Measurements from ENCODE around the gene RHNO1. TPM values are rescaled to one million over a fixed set of nuclear protein-coding genes. Genes with fewer than 3 reads are reported as not detected.

Gene RHNO1
- polyA plus RNA-seq, 1 experiment: 42.0 TPM

DNA sequence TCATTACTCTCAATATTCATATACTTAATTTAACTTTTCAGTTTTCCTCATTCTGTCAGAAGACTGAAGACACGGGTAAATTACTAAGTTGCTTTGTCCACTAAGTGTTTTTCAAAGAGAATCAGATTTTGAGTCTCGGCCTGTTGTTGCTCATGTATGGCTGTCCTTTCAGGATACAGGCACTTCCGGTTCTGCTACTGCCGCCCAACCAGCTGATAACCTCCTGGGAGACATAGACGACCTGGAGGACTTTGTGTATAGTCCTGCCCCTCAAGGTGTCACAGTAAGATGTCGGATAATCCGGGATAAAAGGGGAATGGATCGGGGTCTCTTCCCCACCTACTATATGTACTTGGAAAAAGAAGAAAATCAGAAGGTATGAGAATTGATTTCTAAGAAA, 53.8 kb downstream of the RHNO1 start:
- H3K27ac ChIP-seq (ENCODE audit: low read depth, low read length): no peak overlapping the region
- TF ChIP-seq, protein P1, sequence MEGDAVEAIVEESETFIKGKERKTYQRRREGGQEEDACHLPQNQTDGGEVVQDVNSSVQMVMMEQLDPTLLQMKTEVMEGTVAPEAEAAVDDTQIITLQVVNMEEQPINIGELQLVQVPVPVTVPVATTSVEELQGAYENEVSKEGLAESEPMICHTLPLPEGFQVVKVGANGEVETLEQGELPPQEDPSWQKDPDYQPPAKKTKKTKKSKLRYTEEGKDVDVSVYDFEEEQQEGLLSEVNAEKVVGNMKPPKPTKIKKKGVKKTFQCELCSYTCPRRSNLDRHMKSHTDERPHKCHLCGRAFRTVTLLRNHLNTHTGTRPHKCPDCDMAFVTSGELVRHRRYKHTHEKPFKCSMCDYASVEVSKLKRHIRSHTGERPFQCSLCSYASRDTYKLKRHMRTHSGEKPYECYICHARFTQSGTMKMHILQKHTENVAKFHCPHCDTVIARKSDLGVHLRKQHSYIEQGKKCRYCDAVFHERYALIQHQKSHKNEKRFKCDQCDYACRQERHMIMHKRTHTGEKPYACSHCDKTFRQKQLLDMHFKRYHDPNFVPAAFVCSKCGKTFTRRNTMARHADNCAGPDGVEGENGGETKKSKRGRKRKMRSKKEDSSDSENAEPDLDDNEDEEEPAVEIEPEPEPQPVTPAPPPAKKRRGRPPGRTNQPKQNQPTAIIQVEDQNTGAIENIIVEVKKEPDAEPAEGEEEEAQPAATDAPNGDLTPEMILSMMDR (IDR thresholded peaks at IDR 0.05; ENCODE audit: low read depth, low read length): no peak
- no peak overlapping the region for H3K4me3 ChIP-seq (ENCODE audit: low read depth, low read length)
- ChIA-PET CTCF (no interaction called here), POLR2A (no interaction called here)
- no peak for DNase-seq (ENCODE audit: low read depth, low spot score)
- no peaks in the 10 kb centered on the region for H3K9me3 ChIP-seq (ENCODE audit: control insufficient read depth, insufficient read depth, low read length)
- H3K27me3 ChIP-seq (ENCODE audit: control insufficient read depth, insufficient read depth, low read length): no peaks in the 10 kb centered on the region

DNA sequence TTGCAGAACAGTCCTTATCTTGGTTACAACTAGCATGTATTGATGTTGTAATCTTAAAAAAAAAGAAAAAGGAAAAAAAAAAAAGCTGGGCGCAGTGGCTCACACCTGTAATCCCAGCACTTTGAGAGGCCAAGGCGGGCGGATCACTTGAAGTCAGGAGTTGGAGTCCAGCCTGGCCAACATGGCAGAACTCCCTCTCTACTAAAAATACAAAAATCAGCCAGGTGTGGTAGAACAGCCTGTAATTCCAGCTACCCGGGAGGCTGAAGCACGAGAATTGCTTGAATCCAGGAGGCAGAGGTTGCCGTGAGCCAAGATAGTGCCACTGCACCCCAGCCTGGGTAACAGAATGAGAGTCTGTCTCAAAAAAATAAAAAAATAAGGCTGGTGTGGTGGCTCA, 56.6 kb downstream of the RHNO1 start:
- H3K4me3 ChIP-seq (ENCODE audit: low read depth, low read length): no peak overlapping the region
- no peaks in the 10 kb centered on the region for H3K27me3 ChIP-seq (ENCODE audit: control insufficient read depth, insufficient read depth, low read length)
- TF ChIP-seq, protein P1 (IDR thresholded peaks at IDR 0.05; ENCODE audit: low read depth, low read length): no peak
- POLR2A ChIA-PET: no interaction called here
- no peak for DNase-seq (ENCODE audit: low read depth, low spot score)
- CTCF ChIA-PET: no interaction called here
- no peak overlapping the region for H3K27ac ChIP-seq (ENCODE audit: low read depth, low read length)
- H3K9me3 ChIP-seq (ENCODE audit: control insufficient read depth, insufficient read depth, low read length): no peaks in the 10 kb centered on the region

DNA sequence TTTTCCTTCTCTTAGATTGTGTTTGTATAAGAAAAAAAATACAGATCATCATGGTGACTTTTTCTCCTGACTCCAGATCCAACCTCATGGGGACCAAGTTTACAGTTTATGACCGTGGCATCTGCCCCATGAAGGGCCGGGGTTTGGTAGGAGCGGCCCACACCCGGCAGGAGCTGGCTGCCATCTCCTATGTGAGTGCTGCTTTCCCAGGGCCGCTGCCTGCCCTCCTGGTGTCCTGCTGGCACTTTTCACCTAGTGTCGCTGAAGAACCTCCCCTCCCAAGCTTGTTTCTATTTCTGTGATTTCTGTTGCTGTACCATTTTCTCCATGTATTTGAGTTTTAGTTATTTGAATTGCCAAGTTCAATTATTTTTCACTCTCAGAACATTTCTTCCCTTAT, 57.3 kb downstream of the RHNO1 start:
- POLR2A ChIA-PET: no interaction called here
- Histone ChIP-seq H3K27me3 (ENCODE audit: control insufficient read depth, insufficient read depth, low read length) (no peaks in the 10 kb centered on the region), H3K4me3 (ENCODE audit: low read depth, low read length) (no peak overlapping the region), H3K9me3 (ENCODE audit: control insufficient read depth, insufficient read depth, low read length) (no peaks in the 10 kb centered on the region), H3K27ac (ENCODE audit: low read depth, low read length) (no peak overlapping the region)
- CTCF ChIA-PET: no interaction called here
- TF ChIP-seq, protein P1 (IDR thresholded peaks at IDR 0.05; ENCODE audit: low read depth, low read length): no peak
- no peak for DNase-seq (ENCODE audit: low read depth, low spot score)

DNA sequence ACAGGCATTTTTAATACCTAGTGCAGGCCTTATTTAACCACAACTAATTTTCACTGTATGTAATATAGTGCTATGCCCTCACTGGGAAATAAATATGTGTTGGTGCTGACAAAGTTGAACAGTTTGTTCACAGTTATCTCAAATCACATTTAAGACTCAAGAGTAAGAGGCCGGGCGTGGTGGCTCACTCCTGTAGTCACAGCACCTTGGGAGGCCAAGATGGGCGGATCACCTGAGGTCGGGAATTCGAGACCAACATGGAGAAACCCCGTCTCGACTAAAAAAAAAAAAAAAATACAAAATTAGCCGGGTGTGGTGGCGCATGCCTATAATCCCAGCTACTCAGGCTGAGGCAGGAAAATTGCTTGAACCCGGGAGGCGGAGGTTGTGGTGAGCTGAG, 59.3 kb downstream of the RHNO1 start:
- CTCF ChIA-PET: no interaction called here
- no peaks in the 10 kb centered on the region for H3K27me3 ChIP-seq (ENCODE audit: control insufficient read depth, insufficient read depth, low read length)
- H3K9me3 ChIP-seq (ENCODE audit: control insufficient read depth, insufficient read depth, low read length): no peaks in the 10 kb centered on the region
- TF ChIP-seq, protein P1 (IDR thresholded peaks at IDR 0.05; ENCODE audit: low read depth, low read length): no peak
- H3K27ac ChIP-seq (ENCODE audit: low read depth, low read length): no peak overlapping the region
- no peak overlapping the region for H3K4me3 ChIP-seq (ENCODE audit: low read depth, low read length)
- POLR2A ChIA-PET: no interaction called here
- DNase-seq (ENCODE audit: low read depth, low spot score): no peak

DNA sequence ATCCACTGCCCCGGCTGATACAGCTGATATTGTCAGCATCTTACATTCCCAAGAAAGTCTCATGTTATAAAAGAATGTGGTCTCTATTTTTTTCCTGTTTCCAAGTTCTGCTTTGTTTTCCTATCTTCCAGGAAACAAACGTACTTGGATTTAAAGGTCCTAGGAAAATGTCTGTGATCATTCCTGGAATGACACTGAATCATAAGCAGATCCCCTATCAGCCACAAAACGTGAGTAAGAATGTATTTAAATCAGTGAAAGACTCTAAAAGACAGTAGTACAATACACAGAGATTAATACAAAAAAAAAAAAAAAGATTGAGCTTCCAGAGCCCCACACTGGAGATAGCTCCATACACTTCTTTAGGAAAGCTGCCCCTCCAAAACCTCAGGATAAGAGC, 60.5 kb downstream of the RHNO1 start:
- Histone ChIP-seq H3K9me3 (ENCODE audit: control insufficient read depth, insufficient read depth, low read length) (no peaks in the 10 kb centered on the region), H3K27me3 (ENCODE audit: control insufficient read depth, insufficient read depth, low read length) (no peaks in the 10 kb centered on the region), H3K4me3 (ENCODE audit: low read depth, low read length) (no peak overlapping the region), H3K27ac (ENCODE audit: low read depth, low read length) (no peak overlapping the region)
- CTCF ChIA-PET: interaction anchor here (0.6 to 0.9 kb wide), 3 partner anchors 84 to 122 kb away, joined by 3 to 5 read pairs (median 3); no protein-coding TSS in a partner anchor
- POLR2A ChIA-PET: no interaction called here
- DNase-seq (ENCODE audit: low read depth, low spot score): no peak
- TF ChIP-seq, protein P1 (IDR thresholded peaks at IDR 0.05; ENCODE audit: low read depth, low read length): no peak

Other genes starting within 250 kb of the RHNO1 start
- 30.0 and 34.1 TPM in 2 replicates for gene FKBP4, start 82.3 kb upstream of the RHNO1 start, polyA plus RNA-seq (2011; rRNA removed)
- gene ITFG2, start 64.6 kb upstream of the RHNO1 start, polyA plus RNA-seq (2011; rRNA removed): 17.4 and 18.6 TPM in 2 replicates
- 0.66 and 0.99 TPM in 2 replicates for gene NRIP2, start 42.2 kb upstream of the RHNO1 start, polyA plus RNA-seq (2011; rRNA removed)
- gene TEX52, start 20.2 kb upstream of the RHNO1 start, polyA plus RNA-seq (2011; rRNA removed): not detected in 2 replicates
- 10.8 and 11.5 TPM in 2 replicates for gene FOXM1, start within 50 bp of the RHNO1 start, polyA plus RNA-seq (2011; rRNA removed)
- 41.6 and 48.7 TPM in 2 replicates for gene TULP3, start 13.7 kb downstream of the RHNO1 start, polyA plus RNA-seq (2011; rRNA removed)
- 10.3 and 14.1 TPM in 2 replicates for gene TEAD4, start 82.2 kb downstream of the RHNO1 start, polyA plus RNA-seq (2011; rRNA removed)
- gene TSPAN9, start 200.2 kb downstream of the RHNO1 start, polyA plus RNA-seq (2011; rRNA removed): 68.0 and 72.7 TPM in 2 replicates